CD14-positive monocyte (primary cell): ENCODE data around the gene AGER. TPM values are rescaled to one million over a fixed set of nuclear protein-coding genes. Genes with fewer than 3 reads are reported as not detected.
A peak's percentile ranks its signal among the peaks of the same experiment; 100 is the strongest.

Source experiments
- DNase-seq, 3 donors: peaks; one replicate each; pipeline ENCODE4 v3.0.0-alpha.2; 2011 to 2022
- H2AFZ ChIP-seq: 2 replicates; pipeline ENCODE4 v1.6.0; 2012; ENCODE audit warnings: mild to moderate bottlenecking, low read depth, low read length, inconsistent platforms; ENCODE audit not compliant: insufficient read depth, poor library complexity, severe bottlenecking
- H3K27ac ChIP-seq, 2 donors: 1 replicate in 1 of 2; 2 replicates in 1 of 2; pipeline ENCODE4 v1.5.1; 2012 to 2013; ENCODE audit warnings: low read length in 2 of 2, control low read depth in 1 of 2, inconsistent platforms in 1 of 2, low read depth in 1 of 2, mild to moderate bottlenecking in 1 of 2
- H3K27me3 ChIP-seq, 2 donors: one replicate each; pipeline versions ENCODE4 v1.6.0 to v1.6.1; 2011 to 2013; ENCODE audit warnings: low read length in 2 of 2; ENCODE audit not compliant: control insufficient read depth in 2 of 2, insufficient read depth in 2 of 2
- H3K36me3 ChIP-seq, 2 donors: replicated peaks in 1 of 2; 1 replicate in 1 of 2; 2 replicates in 1 of 2; pipeline versions ENCODE4 v1.5.1 to v1.6.1; 2012 to 2013; ENCODE audit warnings: low read length in 2 of 2, control low read depth in 1 of 2, inconsistent platforms in 1 of 2, mild to moderate bottlenecking in 1 of 2; ENCODE audit not compliant: insufficient read depth in 2 of 2, control insufficient read depth in 1 of 2
- H3K4me1 ChIP-seq, 2 donors: 1 replicate in 1 of 2; 2 replicates in 1 of 2; pipeline versions ENCODE4 v1.5.1 to v1.6.1; 2012 to 2013; ENCODE audit warnings: low read length in 2 of 2, control low read depth in 1 of 2, inconsistent platforms in 1 of 2, mild to moderate bottlenecking in 1 of 2, moderate library complexity in 1 of 2; ENCODE audit not compliant: insufficient read depth in 2 of 2, control insufficient read depth in 1 of 2
- H3K4me2 ChIP-seq: replicated peaks from 2 replicates; pipeline ENCODE3; 2012; ENCODE audit warnings: low read length, moderate library complexity, mild to moderate bottlenecking; ENCODE audit not compliant: poor library complexity, severe bottlenecking; ENCODE audit errors: extremely low read depth
- H3K4me3 ChIP-seq, 3 experiments: fragments of 200-600 bp in 1 of 3; sonication (generic) in 1 of 3; replicated peaks in 1 of 3; 1 replicate in 2 of 3; 2 replicates in 1 of 3; pipeline ENCODE4 v1.5.1; 2011 to 2013; ENCODE audit warnings: low read length in 3 of 3, mild to moderate bottlenecking in 3 of 3, control low read depth in 2 of 3, low read depth in 2 of 3, inconsistent platforms in 1 of 3, moderate library complexity in 1 of 3
- H3K79me2 ChIP-seq: 2 replicates; pipeline ENCODE4 v1.6.0; 2012; ENCODE audit warnings: mild to moderate bottlenecking, control low read depth, inconsistent platforms, low read length, moderate library complexity; ENCODE audit not compliant: insufficient read depth
- H3K9ac ChIP-seq: 2 replicates; pipeline ENCODE4 v1.6.0; 2017; ENCODE audit warnings: low read length, mild to moderate bottlenecking; ENCODE audit not compliant: insufficient read depth, poor library complexity, severe bottlenecking
- H3K9me3 ChIP-seq, 2 donors: replicated peaks in 1 of 2; 1 replicate in 1 of 2; 2 replicates in 1 of 2; pipeline versions ENCODE4 v1.5.1 to v1.6.1; 2012 to 2013; ENCODE audit warnings: low read length in 2 of 2, control low read depth in 1 of 2; ENCODE audit not compliant: control insufficient read depth in 1 of 2, insufficient read depth in 1 of 2
- H4K20me1 ChIP-seq: 2 replicates; pipeline ENCODE4 v1.6.0; 2012; ENCODE audit warnings: mild to moderate bottlenecking, low read length, control low read depth, moderate library complexity; ENCODE audit not compliant: insufficient read depth
- H3K27ac Mint-ChIP-seq, 7 donors: one replicate each; pipeline ENCODE4 v1.8.0; 2020; ENCODE audit warnings: mild to moderate bottlenecking in 7 of 7, mixed read lengths in 7 of 7, moderate library complexity in 6 of 7, inconsistent platforms in 2 of 7
- H3K27me3 Mint-ChIP-seq, 3 donors: one replicate each; pipeline ENCODE4 v1.8.0; 2021 to 2022; ENCODE audit warnings: low read depth in 3 of 3, mild to moderate bottlenecking in 3 of 3, mixed read lengths in 3 of 3, moderate library complexity in 3 of 3, inconsistent platforms in 1 of 3
- H3K36me3 Mint-ChIP-seq, 2 donors: one replicate each; pipeline ENCODE4 v1.8.0; 2020; ENCODE audit warnings: mixed read lengths in 2 of 2, inconsistent platforms in 1 of 2, mild to moderate bottlenecking in 1 of 2
- H3K4me1 Mint-ChIP-seq: one replicate; pipeline ENCODE4 v1.8.0; 2020; ENCODE audit warnings: mild to moderate bottlenecking, mixed read lengths
- H3K4me3 Mint-ChIP-seq, 2 donors: one replicate each; pipeline ENCODE4 v1.8.0; 2020; ENCODE audit warnings: mild to moderate bottlenecking in 2 of 2, mixed read lengths in 2 of 2, moderate library complexity in 1 of 2
- H3K9me3 Mint-ChIP-seq, 7 donors: one replicate each; pipeline ENCODE4 v1.8.0; 2020 to 2022; ENCODE audit warnings: mixed read lengths in 7 of 7, mild to moderate bottlenecking in 6 of 7, moderate library complexity in 6 of 7, inconsistent platforms in 2 of 7
- WGBS: methylation state at CpG from one replicate; pipeline ENCODE4 v1.1.5; 2013; ENCODE audit warnings: missing lambda C conversion rate; ENCODE audit not compliant: insufficient coverage; 5-methylcytosine and 5-hydroxymethylcytosine counted together
- intact Hi-C, 2 donors: fragments of 100-400 bp; cut with micrococcal nuclease; formaldehyde crosslinking; loops; one replicate each; pipeline versions ENCODE4 v1.15.0 to v1.15.1; 2023
- polyA plus RNA-seq, 3 donors: library from polyadenylated mRNA; depleted of rRNA in 1 of 3; unstranded in 2 of 3; stranded (reverse) in 1 of 3; fragments of 300-500 nt in 2 of 3; fragments of >200 nt in 1 of 3; fragmentation: Illumina TruSeq in 2 of 3; gene quantifications; 1 replicate in 2 of 3; 2 replicates in 1 of 3; pipeline ENCODE4 v1.2.3, GENCODE V29; 2012 to 2021
- TF ChIP-seq, protein P1 (sequence below): fragments of 200-600 bp; IDR thresholded peaks from one replicate; pipeline ENCODE4 v1.8.0; 2022; ENCODE audit warnings: antibody characterized with exemption, mild to moderate bottlenecking

The AGER gene
- polyA plus RNA-seq, 3 donors: 0.60 to 55.0 TPM; not detected in 1

DNA sequence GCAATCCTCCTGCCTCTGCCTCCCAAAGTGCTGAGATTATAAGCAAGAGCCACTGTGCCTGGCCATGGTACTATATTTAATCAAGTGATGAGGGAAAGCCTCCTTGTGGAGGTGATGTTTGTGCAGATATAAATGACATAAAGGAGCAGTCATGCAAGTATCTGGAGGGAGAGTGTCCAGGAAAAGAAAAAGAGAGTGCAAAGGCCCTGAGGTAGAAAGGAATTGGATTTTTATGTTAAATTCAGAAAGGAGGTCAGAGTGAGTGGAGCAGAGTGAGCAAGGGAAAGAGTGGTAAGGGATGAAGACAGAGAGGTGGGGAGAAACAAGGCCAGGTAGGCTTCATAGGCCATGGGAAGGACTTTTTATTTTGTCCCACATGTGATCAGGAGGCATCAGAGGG, 46.6 kb downstream of the AGER start:
- Mint-ChIP-seq H3K27me3 (peaks cover 13 to 18% (median 16%) of the 10 kb centered on the region in 3 donors), H3K9me3 (no peaks in the 10 kb centered on the region), H3K4me1 (peaks cover 5% of the 10 kb centered on the region), H3K4me3 (no peak overlapping the region), H3K36me3 (no peaks in the 10 kb centered on the region), H3K27ac (no peak overlapping the region)
- Histone ChIP-seq H3K79me2 (no peaks in the 10 kb centered on the region), H3K27ac (no peak overlapping the region), H3K9me3 (no peaks in the 10 kb centered on the region), H3K4me3 (no peak overlapping the region), H2AFZ (no peak overlapping the region), H3K27me3 (peaks cover 0 to 3% of the 10 kb centered on the region in 2 donors), H3K36me3 (no peaks in the 10 kb centered on the region), H4K20me1 (no peaks in the 10 kb centered on the region), H3K9ac (no peak overlapping the region), H3K4me2 (no peak overlapping the region), H3K4me1 (no peaks in the 10 kb centered on the region)
- no peak for DNase-seq
- intact Hi-C loops: no loop called here
- TF ChIP-seq, protein P1, sequence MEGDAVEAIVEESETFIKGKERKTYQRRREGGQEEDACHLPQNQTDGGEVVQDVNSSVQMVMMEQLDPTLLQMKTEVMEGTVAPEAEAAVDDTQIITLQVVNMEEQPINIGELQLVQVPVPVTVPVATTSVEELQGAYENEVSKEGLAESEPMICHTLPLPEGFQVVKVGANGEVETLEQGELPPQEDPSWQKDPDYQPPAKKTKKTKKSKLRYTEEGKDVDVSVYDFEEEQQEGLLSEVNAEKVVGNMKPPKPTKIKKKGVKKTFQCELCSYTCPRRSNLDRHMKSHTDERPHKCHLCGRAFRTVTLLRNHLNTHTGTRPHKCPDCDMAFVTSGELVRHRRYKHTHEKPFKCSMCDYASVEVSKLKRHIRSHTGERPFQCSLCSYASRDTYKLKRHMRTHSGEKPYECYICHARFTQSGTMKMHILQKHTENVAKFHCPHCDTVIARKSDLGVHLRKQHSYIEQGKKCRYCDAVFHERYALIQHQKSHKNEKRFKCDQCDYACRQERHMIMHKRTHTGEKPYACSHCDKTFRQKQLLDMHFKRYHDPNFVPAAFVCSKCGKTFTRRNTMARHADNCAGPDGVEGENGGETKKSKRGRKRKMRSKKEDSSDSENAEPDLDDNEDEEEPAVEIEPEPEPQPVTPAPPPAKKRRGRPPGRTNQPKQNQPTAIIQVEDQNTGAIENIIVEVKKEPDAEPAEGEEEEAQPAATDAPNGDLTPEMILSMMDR: no peak

DNA sequence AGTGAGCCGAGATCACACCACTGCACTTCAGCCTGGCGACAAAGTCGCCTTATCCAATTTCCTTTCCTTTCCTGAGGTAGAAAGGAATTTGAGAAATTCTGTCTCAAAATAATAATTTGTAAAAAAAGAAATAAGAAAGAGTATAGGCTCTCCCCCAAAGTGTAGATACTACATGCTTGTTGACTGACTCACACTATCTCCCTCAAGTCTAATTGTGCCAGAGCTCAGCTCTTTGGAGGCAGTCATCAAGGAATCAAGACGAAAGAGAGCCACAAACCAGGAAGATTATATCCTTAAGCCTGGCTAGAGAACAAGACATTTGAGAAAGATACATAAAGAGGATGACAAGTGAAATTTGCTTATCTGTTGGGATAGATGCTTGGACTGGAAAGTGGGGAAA, 50.3 kb downstream of the AGER start:
- no peak overlapping the region for H3K27ac ChIP-seq
- Mint-ChIP-seq H3K4me1 (peaks cover 13% of the 10 kb centered on the region), H3K36me3 (no peaks in the 10 kb centered on the region), H3K9me3 (no peaks in the 10 kb centered on the region), H3K27ac (no peak overlapping the region), H3K4me3 (no peak overlapping the region), H3K27me3 (peaks cover 13 to 18% (median 16%) of the 10 kb centered on the region in 3 donors)
- H3K4me1 ChIP-seq: peaks cover 15 to 18% of the 10 kb centered on the region in 2 donors
- H4K20me1 ChIP-seq: no peaks in the 10 kb centered on the region
- no CpG with 5 or more reads among the region's 4 CpGs for WGBS
- no peak overlapping the region for H3K4me3 ChIP-seq
- intact Hi-C loops: loop anchor here in 1 of 2 donors (5.0 kb wide), 1 partner anchor 59 kb away; the partner anchor contains the start of genes GPSM3 and PBX2
- no peak for DNase-seq
- peak overlapping the region; percentile 32 for H2AFZ ChIP-seq
- TF ChIP-seq, protein P1: no peak
- H3K9me3 ChIP-seq: no peaks in the 10 kb centered on the region
- no peak overlapping the region for H3K9ac ChIP-seq
- H3K36me3 ChIP-seq: no peaks in the 10 kb centered on the region
- peaks cover 8% of the 10 kb centered on the region for H3K79me2 ChIP-seq
- H3K27me3 ChIP-seq: peaks cover 0 to 3% of the 10 kb centered on the region in 2 donors
- no peak overlapping the region for H3K4me2 ChIP-seq
